ENCODE measurements around the gene FAM229A. TPM values are rescaled to one million over a fixed set of nuclear protein-coding genes. Genes with fewer than 3 reads are reported as not detected.

FAM229A gene
- total RNA-seq, 1 donor = 1.7 TPM

DNA sequence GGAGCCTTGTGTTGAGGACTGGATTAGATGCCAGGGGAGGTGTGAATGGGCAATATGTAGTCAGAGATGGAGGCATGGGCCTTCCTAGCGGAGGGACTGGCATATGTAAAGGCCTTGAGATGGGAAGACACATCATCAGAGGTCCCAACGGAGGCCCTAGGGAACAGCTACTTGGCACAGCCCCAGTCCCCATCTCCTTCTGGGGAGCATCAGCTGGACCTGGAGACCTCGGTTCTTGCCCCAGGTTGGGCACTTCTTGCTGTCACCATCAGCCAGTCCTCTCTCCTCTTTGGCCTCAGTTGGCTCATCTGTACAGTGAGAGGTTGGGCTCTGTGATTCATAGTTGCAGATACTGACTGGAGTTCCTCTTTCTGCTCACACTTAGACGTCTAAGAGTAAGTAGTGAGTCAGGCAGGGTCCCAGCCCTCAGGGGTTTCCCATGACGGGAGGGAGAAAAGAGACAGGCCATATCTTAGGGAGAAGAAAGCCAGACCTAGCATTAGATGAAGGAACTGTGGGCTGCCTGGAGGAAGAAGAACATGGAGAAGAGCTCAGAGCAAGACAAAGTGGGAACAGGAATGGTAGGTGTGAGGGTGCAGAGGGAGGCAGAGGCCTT is 22.8 kb downstream of the FAM229A start:
- no peak overlapping the region for H3K4me3 ChIP-seq (ENCODE audit: low read depth, low read length)
- TF ChIP-seq, protein P1, sequence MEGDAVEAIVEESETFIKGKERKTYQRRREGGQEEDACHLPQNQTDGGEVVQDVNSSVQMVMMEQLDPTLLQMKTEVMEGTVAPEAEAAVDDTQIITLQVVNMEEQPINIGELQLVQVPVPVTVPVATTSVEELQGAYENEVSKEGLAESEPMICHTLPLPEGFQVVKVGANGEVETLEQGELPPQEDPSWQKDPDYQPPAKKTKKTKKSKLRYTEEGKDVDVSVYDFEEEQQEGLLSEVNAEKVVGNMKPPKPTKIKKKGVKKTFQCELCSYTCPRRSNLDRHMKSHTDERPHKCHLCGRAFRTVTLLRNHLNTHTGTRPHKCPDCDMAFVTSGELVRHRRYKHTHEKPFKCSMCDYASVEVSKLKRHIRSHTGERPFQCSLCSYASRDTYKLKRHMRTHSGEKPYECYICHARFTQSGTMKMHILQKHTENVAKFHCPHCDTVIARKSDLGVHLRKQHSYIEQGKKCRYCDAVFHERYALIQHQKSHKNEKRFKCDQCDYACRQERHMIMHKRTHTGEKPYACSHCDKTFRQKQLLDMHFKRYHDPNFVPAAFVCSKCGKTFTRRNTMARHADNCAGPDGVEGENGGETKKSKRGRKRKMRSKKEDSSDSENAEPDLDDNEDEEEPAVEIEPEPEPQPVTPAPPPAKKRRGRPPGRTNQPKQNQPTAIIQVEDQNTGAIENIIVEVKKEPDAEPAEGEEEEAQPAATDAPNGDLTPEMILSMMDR (IDR thresholded peaks at IDR 0.05; ENCODE audit: insufficient read depth, low read length) = no peak
- DNase-seq (ENCODE audit: low read depth) = peak; percentile 59

DNA sequence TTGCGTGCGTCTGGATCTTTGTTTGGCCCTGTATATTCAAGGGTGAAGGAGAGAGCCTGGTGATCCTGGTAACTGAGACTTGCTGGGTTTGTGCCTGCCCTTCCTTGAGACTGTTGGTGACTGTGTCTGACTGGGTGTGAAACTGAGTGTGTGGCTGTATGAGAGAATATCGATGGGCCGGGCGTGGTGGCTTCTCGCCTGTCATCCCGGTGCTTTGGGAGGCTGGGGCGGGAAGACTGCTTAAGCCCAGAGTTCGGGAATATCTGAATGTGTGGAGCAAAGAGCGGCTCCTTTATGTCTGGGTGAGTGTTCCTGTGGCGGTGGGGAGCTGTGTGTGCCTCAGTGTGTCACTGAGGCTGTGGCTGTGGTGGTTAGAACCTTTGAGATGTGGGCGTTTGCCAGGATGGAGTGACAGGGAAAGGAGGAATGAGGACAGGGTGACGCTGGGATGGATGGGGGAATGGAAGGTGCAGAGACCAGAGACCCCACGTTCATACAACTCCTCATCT is 23.6 kb downstream of the FAM229A start:
- TF ChIP-seq, protein P1 (IDR thresholded peaks at IDR 0.05; ENCODE audit: insufficient read depth, low read length) = no peak
- DNase-seq (ENCODE audit: low read depth) = no peak

DNA sequence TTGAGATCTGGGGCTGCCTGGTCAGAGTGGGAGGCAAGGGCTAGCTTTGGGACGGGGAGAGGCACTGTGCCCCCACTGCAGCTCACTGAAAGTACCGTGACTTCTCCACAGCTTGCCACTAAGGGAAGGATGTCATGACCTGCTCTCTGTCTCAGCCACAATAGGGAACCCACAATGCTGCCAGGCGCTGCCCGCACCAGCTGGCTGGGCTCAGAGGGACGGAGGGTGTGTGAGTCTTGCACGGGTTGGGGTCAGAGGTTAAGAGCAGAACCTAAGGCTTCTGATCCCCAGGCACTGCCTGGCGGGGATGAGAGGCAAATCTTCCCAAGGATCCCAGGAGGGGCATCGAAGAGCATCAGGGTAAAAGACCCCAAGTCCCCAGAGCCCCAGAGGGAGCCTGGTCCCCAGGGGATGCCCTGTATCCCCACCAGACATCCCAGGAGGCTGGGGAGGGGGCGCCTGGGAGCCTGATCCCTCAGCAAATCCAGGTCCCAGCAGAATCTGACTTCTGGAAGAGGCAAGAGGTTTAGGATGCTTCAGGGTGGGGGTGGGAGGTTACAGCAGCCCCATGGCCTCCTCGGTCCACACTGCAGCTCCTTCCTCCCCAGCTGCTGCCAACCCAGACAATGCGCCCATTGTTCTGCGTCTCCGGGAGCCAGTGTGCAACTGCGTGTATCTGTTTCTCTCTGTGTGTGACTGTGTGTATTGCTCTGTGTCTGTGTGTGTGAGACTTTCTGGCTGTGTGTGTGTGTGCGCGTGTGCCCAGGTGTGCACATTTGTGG is 24.2 kb downstream of the FAM229A start:
- no peak for DNase-seq (ENCODE audit: low read depth)
- TF ChIP-seq, protein P1 (IDR thresholded peaks at IDR 0.05; ENCODE audit: insufficient read depth, low read length) = no peak
- no peak overlapping the region for H3K4me3 ChIP-seq (ENCODE audit: low read depth, low read length)

More for the DNA sequence above, 23.6 kb downstream of the FAM229A start:
- no peak overlapping the region for H3K4me3 ChIP-seq (ENCODE audit: low read depth, low read length)

DNA sequence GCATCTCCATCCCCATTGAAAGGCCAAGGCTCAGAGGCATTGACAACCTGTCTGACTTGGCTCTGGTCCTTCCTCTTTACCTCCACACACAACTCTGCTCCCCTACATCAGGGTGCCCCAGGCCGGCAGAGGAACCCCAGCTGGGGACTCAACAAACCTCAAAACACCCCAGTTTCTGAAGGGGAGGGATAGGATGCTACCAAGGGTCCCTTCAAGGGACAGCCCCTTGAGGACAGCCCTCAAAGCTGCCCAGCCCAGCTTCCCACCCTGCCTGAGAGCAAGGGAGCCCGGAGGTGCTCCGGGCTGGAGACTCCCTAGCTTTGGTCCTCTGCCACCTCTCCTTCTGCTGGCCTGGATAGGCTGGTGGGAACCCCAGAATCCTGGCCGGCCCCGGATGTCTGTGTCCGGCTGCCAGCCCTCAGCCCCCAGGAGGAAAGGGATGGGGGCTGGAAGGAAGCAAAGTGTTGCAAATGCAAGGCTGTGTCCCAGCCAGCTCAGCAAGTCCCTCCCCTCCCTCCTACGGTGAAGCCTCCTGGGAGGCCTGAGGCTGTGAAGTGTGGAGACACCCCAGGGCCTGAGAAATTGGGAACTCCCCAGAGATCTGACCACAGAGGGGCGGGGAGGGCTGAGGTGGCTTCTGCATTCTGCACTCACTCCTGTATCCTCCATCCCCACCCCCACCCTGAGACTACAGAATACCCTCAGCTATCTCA is 25.2 kb downstream of the FAM229A start:
- TF ChIP-seq, protein P1 (IDR thresholded peaks at IDR 0.05; ENCODE audit: insufficient read depth, low read length) = no peak
- DNase-seq (ENCODE audit: low read depth) = peak; percentile 25
- no peak overlapping the region for H3K4me3 ChIP-seq (ENCODE audit: low read depth, low read length)

DNA sequence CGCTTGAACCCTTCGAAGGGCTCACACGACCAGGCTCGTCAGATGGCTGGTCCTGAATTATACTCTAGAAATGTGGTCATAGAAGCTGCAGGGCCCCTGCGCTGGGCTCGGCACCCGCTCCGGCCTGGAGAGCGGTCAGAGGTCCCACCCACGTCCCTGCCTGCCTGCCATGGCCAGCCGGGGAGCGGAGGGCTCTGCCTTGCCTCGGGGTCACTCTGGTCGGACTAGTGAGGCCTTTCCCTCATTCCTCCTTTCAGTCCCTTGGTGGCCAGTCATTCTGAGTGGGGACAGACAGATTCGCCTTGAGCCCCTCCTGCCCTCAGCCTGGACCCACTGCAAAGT is 25.7 kb downstream of the FAM229A start:
- H3K4me3 ChIP-seq (ENCODE audit: low read depth, low read length) = no peak overlapping the region
- TF ChIP-seq, protein P1 (IDR thresholded peaks at IDR 0.05; ENCODE audit: insufficient read depth, low read length) = no peak
- no peak for DNase-seq (ENCODE audit: low read depth)

DNA sequence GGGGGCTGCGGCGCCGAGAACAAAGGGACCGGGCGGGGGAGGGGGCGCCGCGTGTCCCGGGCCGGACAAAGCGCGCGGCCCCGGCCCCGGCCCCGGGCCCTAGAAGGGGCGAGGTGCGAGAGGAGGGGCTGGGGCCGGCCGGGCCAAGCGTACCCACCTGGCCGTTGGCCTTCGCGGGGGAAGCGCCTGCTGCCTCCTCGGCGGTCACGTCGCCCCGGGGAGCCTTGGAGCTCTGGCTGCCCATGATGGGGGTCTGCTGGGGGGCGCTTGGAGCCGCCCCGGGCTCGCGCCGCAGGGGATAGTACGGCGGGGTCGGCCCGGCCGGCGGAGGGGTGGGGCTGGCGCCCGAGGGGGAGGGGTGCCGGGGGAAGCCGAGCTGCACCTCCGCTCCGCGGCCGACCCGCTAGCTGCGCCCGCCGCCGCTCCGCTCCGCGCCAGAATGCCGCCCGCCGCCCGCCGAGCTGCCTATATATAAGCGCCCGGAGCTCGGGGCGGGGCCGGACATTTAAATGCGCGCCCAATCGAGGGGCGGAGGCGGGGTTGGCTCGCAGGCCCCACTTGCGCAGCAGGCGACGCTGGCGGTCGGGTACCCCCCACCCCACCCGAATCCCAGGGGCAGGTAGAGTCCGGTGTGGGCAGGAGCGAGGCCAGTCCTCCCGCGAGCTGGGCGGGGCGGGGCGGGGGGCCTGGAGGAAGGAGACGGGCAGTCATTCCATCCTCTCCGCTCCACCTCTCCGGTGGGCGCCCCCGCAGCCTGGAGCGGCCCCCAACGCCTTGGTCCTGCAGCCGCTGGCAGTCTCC is 26.3 kb downstream of the FAM229A start, which contains the start of gene MARCKSL1:
MARCKSL1 (minus strand) TSS at position 444 of the 801 bp plus-strand sequence; CDS start at position 244, 200 bp downstream.
- DNase-seq (ENCODE audit: low read depth) = peak; percentile 57
- H3K4me3 ChIP-seq (ENCODE audit: low read depth, low read length) = peak within 1 kb of the TSS; percentile 77
- TF ChIP-seq, protein P1 (IDR thresholded peaks at IDR 0.05; ENCODE audit: insufficient read depth, low read length) = no peak

Measured in fibroblast of the aortic adventitia (primary cell).